ENCODE measurements around the gene OR10G8.

Gene OR10G8

GRCh38 chr11:124026498-124026897 is at the start of gene OR10G8:
Gene OR10G8 (plus strand): TSS chr11:124026798. CDS start chr11:124029623, 2,825 bp downstream.
- ATAC-seq: no peak
- TF ChIP-seq ZC3H10 (CRISPR knock-in tag; IDR thresholded peaks at IDR 0.05) (no peak), ZFP30 (CRISPR knock-in tag; IDR thresholded peaks at IDR 0.05) (no peak), POU6F1 (CRISPR knock-in tag; IDR thresholded peaks at IDR 0.05; ENCODE audit: borderline replicate concordance, low read depth) (no peak), ZNF70 (CRISPR knock-in tag; IDR thresholded peaks at IDR 0.05) (no peak), CREB5 (CRISPR knock-in tag; IDR thresholded peaks at IDR 0.05; ENCODE audit: low read depth) (no peak), CSRNP3 (CRISPR knock-in tag; IDR thresholded peaks at IDR 0.05) (no peak), RARB (CRISPR knock-in tag; IDR thresholded peaks at IDR 0.05) (no peak), OSR1 (CRISPR knock-in tag; IDR thresholded peaks at IDR 0.05) (no peak), ZNF8 (CRISPR knock-in tag; IDR thresholded peaks at IDR 0.05) (no peak), BACH2 (CRISPR knock-in tag; IDR thresholded peaks at IDR 0.05; ENCODE audit: borderline replicate concordance) (no peak), ZFP3 (CRISPR knock-in tag; IDR thresholded peaks at IDR 0.05) (no peak), ARNTL (CRISPR knock-in tag; IDR thresholded peaks at IDR 0.05; ENCODE audit: borderline replicate concordance, low read depth) (no peak), TSHZ2 (CRISPR knock-in tag; IDR thresholded peaks at IDR 0.05) (no peak), SNAI2 (CRISPR knock-in tag; IDR thresholded peaks at IDR 0.05) (no peak), PATZ1 (CRISPR knock-in tag; IDR thresholded peaks at IDR 0.05; ENCODE audit: borderline replicate concordance) (no peak), ZNF565 (CRISPR knock-in tag; conservative IDR thresholded peaks at IDR 0.05; ENCODE audit: low read depth) (no peak), PPARA (CRISPR knock-in tag; IDR thresholded peaks at IDR 0.05; ENCODE audit: borderline replicate concordance) (no peak), CSDC2 (CRISPR knock-in tag; IDR thresholded peaks at IDR 0.05) (no peak)

GRCh38 chr11:123977731-123978347 is 48.8 kb upstream of the OR10G8 start, which contains the start of gene OR10S1:
Gene OR10S1 (minus strand): TSS chr11:123977781. CDS start chr11:123977664, 117 bp downstream.
- ATAC-seq: no peak
- TF ChIP-seq PATZ1 (CRISPR knock-in tag; IDR thresholded peaks at IDR 0.05; ENCODE audit: borderline replicate concordance): no peak
- TF ChIP-seq POU6F1 (CRISPR knock-in tag; IDR thresholded peaks at IDR 0.05; ENCODE audit: borderline replicate concordance, low read depth): no peak
- TF ChIP-seq TCF4 (CRISPR knock-in tag; IDR thresholded peaks at IDR 0.05; ENCODE audit: borderline replicate concordance): no peak
- TF ChIP-seq ZFP30 (CRISPR knock-in tag; IDR thresholded peaks at IDR 0.05): no peak
- TF ChIP-seq ZNF70 (CRISPR knock-in tag; IDR thresholded peaks at IDR 0.05): no peak
- no peak for TF ChIP-seq RARB (CRISPR knock-in tag; IDR thresholded peaks at IDR 0.05)
- no peak for TF ChIP-seq OSR1 (CRISPR knock-in tag; IDR thresholded peaks at IDR 0.05)
- TF ChIP-seq SNAI2 (CRISPR knock-in tag; IDR thresholded peaks at IDR 0.05): no peak
- no peak for TF ChIP-seq TOX (CRISPR knock-in tag; IDR thresholded peaks at IDR 0.05; ENCODE audit: borderline replicate concordance)
- TF ChIP-seq BACH2 (CRISPR knock-in tag; IDR thresholded peaks at IDR 0.05; ENCODE audit: borderline replicate concordance): no peak
- no peak for TF ChIP-seq CSDC2 (CRISPR knock-in tag; IDR thresholded peaks at IDR 0.05)
- no peak for TF ChIP-seq TSHZ2 (CRISPR knock-in tag; IDR thresholded peaks at IDR 0.05)
- TF ChIP-seq ZC3H10 (CRISPR knock-in tag; IDR thresholded peaks at IDR 0.05): no peak
- TF ChIP-seq ARNTL (CRISPR knock-in tag; IDR thresholded peaks at IDR 0.05; ENCODE audit: borderline replicate concordance, low read depth): no peak
- TF ChIP-seq ZFP3 (CRISPR knock-in tag; IDR thresholded peaks at IDR 0.05): no peak
- TF ChIP-seq ZNF565 (CRISPR knock-in tag; conservative IDR thresholded peaks at IDR 0.05; ENCODE audit: low read depth): no peak
- no peak for TF ChIP-seq ZNF8 (CRISPR knock-in tag; IDR thresholded peaks at IDR 0.05)

All from SK-N-SH treated with all-trans-retinoic acid at 6 μM for 48 hours (cell line).